ENCODE measurements around the gene LAGE3.

DNA sequence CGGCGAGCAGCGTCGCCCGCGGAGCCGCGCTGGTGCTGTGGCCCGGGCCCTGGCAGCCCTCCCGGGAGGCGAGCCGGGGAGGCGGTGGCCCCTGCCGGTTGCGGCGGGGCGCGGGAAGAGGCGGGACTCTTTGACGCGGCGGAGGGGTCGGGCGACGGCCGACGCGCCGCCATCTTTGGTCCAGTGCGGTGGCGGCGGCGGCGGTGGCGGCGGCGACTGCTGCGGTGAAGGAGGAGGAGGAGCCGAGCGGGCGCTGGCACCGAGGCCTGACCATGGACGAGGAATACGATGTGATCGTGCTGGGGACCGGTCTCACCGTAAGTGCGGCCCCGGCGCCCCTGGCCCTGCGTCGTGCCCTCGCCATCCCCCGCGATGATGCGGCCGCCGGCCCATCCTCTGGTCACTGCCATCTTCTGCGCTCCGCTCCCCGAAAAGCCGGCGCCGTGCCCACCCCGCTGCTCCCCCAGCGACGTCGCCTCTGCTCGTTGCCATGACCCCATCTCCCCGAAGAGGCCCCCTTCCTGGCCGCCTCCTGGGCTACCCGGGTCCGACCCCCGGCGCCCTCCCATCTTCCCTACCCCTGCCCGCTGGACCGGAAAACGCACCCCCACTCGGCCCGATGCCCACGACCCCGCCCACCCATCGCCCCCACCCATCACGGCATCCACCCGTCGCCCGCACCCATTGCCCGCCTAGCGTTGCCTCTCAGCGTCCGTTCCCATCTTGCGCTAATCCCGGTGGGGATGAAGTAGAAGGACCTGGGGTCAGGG, 41.9 kb downstream of the LAGE3 start, which contains the start of gene GDI1:
- TF ChIP-seq, protein P1, sequence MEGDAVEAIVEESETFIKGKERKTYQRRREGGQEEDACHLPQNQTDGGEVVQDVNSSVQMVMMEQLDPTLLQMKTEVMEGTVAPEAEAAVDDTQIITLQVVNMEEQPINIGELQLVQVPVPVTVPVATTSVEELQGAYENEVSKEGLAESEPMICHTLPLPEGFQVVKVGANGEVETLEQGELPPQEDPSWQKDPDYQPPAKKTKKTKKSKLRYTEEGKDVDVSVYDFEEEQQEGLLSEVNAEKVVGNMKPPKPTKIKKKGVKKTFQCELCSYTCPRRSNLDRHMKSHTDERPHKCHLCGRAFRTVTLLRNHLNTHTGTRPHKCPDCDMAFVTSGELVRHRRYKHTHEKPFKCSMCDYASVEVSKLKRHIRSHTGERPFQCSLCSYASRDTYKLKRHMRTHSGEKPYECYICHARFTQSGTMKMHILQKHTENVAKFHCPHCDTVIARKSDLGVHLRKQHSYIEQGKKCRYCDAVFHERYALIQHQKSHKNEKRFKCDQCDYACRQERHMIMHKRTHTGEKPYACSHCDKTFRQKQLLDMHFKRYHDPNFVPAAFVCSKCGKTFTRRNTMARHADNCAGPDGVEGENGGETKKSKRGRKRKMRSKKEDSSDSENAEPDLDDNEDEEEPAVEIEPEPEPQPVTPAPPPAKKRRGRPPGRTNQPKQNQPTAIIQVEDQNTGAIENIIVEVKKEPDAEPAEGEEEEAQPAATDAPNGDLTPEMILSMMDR (IDR thresholded peaks at IDR 0.05; ENCODE audit: low read depth, low read length) = no peak
- TF ChIP-seq POLR2A (IDR thresholded peaks at IDR 0.05; ENCODE audit: extremely low read depth, insufficient read length) (no peak), MYC (IDR thresholded peaks at IDR 0.05; ENCODE audit: low read depth, low read length) (no peak)
- TF ChIP-seq, protein P2, sequence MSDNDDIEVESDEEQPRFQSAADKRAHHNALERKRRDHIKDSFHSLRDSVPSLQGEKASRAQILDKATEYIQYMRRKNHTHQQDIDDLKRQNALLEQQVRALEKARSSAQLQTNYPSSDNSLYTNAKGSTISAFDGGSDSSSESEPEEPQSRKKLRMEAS (IDR thresholded peaks at IDR 0.05; ENCODE audit: low read depth, low read length) = no peak

Data from NB4 (cell line).